ENCODE data around the gene TPRX1. TPM values are rescaled to one million over a fixed set of nuclear protein-coding genes. Genes with fewer than 3 reads are reported as not detected.
"Not testable (repeated sequence)": the region's sequence is repeated elsewhere in the genome, so short reads cannot be mapped to it uniquely, and the experiment has no call there.

Gene TPRX1
- total RNA-seq, 4 donors from 2014 or later: not detected

DNA sequence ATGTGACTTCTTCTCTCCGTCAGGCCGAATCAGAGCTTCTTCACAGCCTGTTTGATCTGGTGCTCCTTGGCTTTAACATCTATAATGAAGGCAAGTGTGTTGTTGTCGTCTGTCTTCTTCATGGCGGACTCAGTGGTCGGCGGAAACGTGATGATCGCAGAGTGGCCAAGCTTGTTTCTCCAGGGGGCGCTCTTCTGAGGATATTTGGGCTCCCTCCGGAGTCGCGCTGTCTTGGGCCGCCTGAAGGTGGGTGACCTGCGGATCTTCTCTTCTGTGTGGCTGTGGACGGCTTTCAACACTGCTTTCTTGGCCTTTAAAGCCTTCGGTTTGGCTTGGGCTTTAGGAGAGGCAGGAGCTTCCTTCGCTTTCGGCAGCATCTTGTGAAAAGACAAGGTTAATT, 9.8 kb downstream of the TPRX1 start:
- intact Hi-C loops (cut with DNase I; ENCODE audit: low total_unique reads): no loop called here
- H3K27me3 ChIP-seq: no peaks in the 10 kb centered on the region
- H3K4me1 ChIP-seq: no peaks in the 10 kb centered on the region
- H3K4me3 ChIP-seq: no peak overlapping the region
- TF ChIP-seq, protein P1, sequence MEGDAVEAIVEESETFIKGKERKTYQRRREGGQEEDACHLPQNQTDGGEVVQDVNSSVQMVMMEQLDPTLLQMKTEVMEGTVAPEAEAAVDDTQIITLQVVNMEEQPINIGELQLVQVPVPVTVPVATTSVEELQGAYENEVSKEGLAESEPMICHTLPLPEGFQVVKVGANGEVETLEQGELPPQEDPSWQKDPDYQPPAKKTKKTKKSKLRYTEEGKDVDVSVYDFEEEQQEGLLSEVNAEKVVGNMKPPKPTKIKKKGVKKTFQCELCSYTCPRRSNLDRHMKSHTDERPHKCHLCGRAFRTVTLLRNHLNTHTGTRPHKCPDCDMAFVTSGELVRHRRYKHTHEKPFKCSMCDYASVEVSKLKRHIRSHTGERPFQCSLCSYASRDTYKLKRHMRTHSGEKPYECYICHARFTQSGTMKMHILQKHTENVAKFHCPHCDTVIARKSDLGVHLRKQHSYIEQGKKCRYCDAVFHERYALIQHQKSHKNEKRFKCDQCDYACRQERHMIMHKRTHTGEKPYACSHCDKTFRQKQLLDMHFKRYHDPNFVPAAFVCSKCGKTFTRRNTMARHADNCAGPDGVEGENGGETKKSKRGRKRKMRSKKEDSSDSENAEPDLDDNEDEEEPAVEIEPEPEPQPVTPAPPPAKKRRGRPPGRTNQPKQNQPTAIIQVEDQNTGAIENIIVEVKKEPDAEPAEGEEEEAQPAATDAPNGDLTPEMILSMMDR (IDR thresholded peaks at IDR 0.05): no peak
- TF ChIP-seq POLR2A (IDR thresholded peaks at IDR 0.05): no peak
- no peak for DNase-seq
- H3K36me3 ChIP-seq: no peaks in the 10 kb centered on the region
- no peaks in the 10 kb centered on the region for H3K9me3 ChIP-seq
- no peak overlapping the region for H3K27ac ChIP-seq

DNA sequence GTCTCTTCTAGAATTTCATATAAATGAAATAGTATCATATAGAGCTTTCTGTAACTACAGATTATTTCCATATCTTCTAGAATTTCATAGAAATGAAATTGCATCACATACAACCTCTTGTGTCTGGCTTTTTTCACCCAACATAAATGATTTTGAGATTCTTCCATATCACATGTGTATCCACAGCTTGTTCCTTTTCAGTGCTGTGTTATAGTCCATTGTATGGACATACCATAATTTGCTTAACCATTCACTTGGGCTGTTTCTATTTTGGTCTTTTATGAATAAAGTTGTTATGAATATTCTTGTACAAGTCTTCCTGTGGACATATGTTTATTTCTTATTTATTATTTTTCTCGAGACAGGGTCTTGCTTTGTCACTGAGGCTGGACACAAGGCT, 11.7 kb downstream of the TPRX1 start:
- no peaks in the 10 kb centered on the region for H3K27me3 ChIP-seq
- no peaks in the 10 kb centered on the region for H3K36me3 ChIP-seq
- H3K4me1 ChIP-seq: no peaks in the 10 kb centered on the region
- H3K9me3 ChIP-seq: no peaks in the 10 kb centered on the region
- intact Hi-C loops (cut with DNase I; ENCODE audit: low total_unique reads): no loop called here
- no peak for TF ChIP-seq POLR2A (IDR thresholded peaks at IDR 0.05)
- TF ChIP-seq, protein P1 (IDR thresholded peaks at IDR 0.05): no peak
- H3K27ac ChIP-seq: no peak overlapping the region
- no peak overlapping the region for H3K4me3 ChIP-seq
- DNase-seq: no peak

- H3K4me1 ChIP-seq: no peaks in the 10 kb centered on the region
- no peaks in the 10 kb centered on the region for H3K9me3 ChIP-seq
- peak; percentile 75 to 80 for DNase-seq
- no peaks in the 10 kb centered on the region for H3K36me3 ChIP-seq
- H3K27me3 ChIP-seq: no peaks in the 10 kb centered on the region
- intact Hi-C loops (cut with DNase I; ENCODE audit: low total_unique reads): no loop called here
- H3K27ac ChIP-seq: no peak overlapping the region
- no peak overlapping the region for H3K4me3 ChIP-seq
- no peak for TF ChIP-seq POLR2A (IDR thresholded peaks at IDR 0.05)
- TF ChIP-seq, protein P1 (IDR thresholded peaks at IDR 0.05): peak; percentile 55 to 86 (median 73)
Observed at GRCh38 chr19:47790398-47790814, 13.9 kb downstream of the TPRX1 start.

- not testable (repeated sequence) for H3K4me3 ChIP-seq, H3K27me3 ChIP-seq, H3K36me3 ChIP-seq, H3K9me3 ChIP-seq, DNase-seq, H3K4me1 ChIP-seq, H3K27ac ChIP-seq
- intact Hi-C loops (cut with DNase I; ENCODE audit: low total_unique reads): loop anchor here (10.0 kb wide), 1 partner anchor 75 kb away; the partner anchor contains the start of gene EHD2
Observed at GRCh38 chr19:47789811-47790210, 14.5 kb downstream of the TPRX1 start.

DNA sequence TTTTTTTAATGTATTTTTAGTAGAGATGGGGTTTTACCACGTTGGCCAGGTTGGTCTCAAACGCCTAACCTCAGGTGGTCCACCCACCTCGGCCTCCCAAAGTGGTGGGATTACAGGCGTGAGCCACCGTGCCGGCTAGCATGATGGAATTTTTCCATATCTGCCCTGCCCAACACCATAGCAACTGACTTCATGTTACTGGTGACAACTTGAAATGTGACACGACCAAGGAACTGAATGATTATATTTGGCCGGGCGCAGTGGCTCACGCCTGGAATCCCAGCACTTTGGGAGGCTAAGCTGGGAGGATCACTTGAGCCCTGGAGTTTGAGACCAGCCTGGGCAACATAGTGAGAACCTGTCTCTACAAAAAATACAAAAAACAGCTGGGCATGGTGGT, 17.0 kb downstream of the TPRX1 start:
- H3K27ac ChIP-seq, H3K9me3 ChIP-seq, H3K27me3 ChIP-seq, H3K36me3 ChIP-seq, H3K4me1 ChIP-seq, H3K4me3 ChIP-seq, DNase-seq: not testable (repeated sequence)
- intact Hi-C loops (cut with DNase I; ENCODE audit: low total_unique reads): loop anchor here (10.0 kb wide), 1 partner anchor 73 kb away; the partner anchor contains the start of gene EHD2

- intact Hi-C loops (cut with DNase I; ENCODE audit: low total_unique reads): loop anchor here (10.0 kb wide), 1 partner anchor 72 kb away; the partner anchor contains the start of gene EHD2
- no peak for TF ChIP-seq POLR2A (IDR thresholded peaks at IDR 0.05)
- TF ChIP-seq, protein P1 (IDR thresholded peaks at IDR 0.05): no peak
- Histone ChIP-seq H3K27me3 (no peaks in the 10 kb centered on the region), H3K36me3 (no peaks in the 10 kb centered on the region), H3K4me1 (peaks cover 0 to 4% of the 10 kb centered on the region in 2 donors), H3K9me3 (no peaks in the 10 kb centered on the region), H3K27ac (no peak overlapping the region), H3K4me3 (no peak overlapping the region)
- no peak for DNase-seq
Observed at GRCh38 chr19:47786566-47786965, 17.8 kb downstream of the TPRX1 start.

Measured in uterus (tissue), 4 donors.